HepG2 (cell line): ENCODE results near the gene MYH16.

Experiments used
- IRX3 ChIP-seq: sonication (generic); formaldehyde crosslinking; IDR thresholded peaks from 2 replicates; pipeline ENCODE4 v1.8.1; 2023; ENCODE audit warnings: mild to moderate bottlenecking, low read depth, missing genetic modification reagents, borderline replicate concordance
- POLR2A ChIP-seq, 2 experiments: IDR thresholded peaks; 2 replicates each; pipeline ENCODE4 v1.6.1; 2011; ENCODE audit warnings: low read depth in 2 of 2, low read length in 2 of 2, mild to moderate bottlenecking in 1 of 2, moderate library complexity in 1 of 2; ENCODE audit not compliant: insufficient read depth in 1 of 2
- TCF7L2 ChIP-seq: IDR thresholded peaks from 2 replicates; pipeline ENCODE4 v1.6.1; 2011; ENCODE audit warnings: mild to moderate bottlenecking, low read depth, low read length, moderate library complexity
- TF ChIP-seq, protein P1 (sequence below): sonication (generic); formaldehyde crosslinking; IDR thresholded peaks from 2 replicates; pipeline ENCODE4 v1.5.0; 2020; ENCODE audit warnings: mild to moderate bottlenecking, missing genetic modification reagents, moderate library complexity
- TF ChIP-seq, protein P2 (sequence below): sonication (generic); formaldehyde crosslinking; IDR thresholded peaks from 2 replicates; pipeline ENCODE4 v1.4.0; 2020; ENCODE audit warnings: missing genetic modification reagents, borderline replicate concordance

DNA sequence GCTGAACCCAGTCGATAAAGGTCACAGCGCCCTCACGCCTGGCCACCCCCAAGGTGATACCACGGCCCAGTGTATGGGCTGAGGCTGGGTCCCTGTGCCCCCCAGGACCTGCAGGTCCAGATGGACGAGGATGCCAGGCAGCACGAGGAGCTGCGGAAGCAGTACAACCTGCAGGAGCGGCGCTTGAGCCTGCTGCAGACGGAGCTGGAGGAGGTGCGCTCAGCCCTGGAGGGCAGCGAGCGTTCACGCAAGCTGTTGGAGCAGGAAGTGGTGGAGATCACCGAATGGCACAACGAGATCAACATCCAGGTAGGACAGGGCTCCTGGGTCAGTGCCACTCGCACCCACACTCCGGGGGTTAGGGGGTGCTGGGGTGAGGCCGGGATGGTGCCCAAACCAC, 28.9 kb downstream of the MYH16 start:
- TF ChIP-seq, protein P1, sequence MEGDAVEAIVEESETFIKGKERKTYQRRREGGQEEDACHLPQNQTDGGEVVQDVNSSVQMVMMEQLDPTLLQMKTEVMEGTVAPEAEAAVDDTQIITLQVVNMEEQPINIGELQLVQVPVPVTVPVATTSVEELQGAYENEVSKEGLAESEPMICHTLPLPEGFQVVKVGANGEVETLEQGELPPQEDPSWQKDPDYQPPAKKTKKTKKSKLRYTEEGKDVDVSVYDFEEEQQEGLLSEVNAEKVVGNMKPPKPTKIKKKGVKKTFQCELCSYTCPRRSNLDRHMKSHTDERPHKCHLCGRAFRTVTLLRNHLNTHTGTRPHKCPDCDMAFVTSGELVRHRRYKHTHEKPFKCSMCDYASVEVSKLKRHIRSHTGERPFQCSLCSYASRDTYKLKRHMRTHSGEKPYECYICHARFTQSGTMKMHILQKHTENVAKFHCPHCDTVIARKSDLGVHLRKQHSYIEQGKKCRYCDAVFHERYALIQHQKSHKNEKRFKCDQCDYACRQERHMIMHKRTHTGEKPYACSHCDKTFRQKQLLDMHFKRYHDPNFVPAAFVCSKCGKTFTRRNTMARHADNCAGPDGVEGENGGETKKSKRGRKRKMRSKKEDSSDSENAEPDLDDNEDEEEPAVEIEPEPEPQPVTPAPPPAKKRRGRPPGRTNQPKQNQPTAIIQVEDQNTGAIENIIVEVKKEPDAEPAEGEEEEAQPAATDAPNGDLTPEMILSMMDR (CRISPR knock-in tag): no peak
- TF ChIP-seq IRX3: no peak
- no peak for TF ChIP-seq TCF7L2
- TF ChIP-seq, protein P2, sequence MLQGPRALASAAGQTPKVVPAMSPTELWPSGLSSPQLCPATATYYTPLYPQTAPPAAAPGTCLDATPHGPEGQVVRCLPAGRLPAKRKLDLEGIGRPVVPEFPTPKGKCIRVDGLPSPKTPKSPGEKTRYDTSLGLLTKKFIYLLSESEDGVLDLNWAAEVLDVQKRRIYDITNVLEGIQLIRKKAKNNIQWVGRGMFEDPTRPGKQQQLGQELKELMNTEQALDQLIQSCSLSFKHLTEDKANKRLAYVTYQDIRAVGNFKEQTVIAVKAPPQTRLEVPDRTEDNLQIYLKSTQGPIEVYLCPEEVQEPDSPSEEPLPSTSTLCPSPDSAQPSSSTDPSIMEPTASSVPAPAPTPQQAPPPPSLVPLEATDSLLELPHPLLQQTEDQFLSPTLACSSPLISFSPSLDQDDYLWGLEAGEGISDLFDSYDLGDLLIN: no peak
- TF ChIP-seq POLR2A (IDR thresholded peaks at IDR 0.05; ENCODE audit: insufficient read depth in 1 of 2, low read depth in 2 of 2, low read length in 2 of 2): no peak
